Measurements from ENCODE around the gene SKOR1.

SKOR1 gene

DNA sequence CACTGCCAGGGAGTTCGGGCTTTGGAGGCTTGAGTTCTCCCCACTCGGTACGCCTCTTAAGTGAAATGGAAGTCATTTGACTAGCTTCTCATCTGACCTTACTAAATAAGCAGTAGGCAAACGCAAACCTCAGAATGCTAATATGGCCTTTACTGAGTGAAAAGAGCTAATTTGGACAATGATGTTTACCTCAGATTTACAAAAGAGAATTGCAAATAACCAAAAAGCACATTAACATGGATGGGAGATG lies 16.1 kb downstream of the SKOR1 start:
- no peak overlapping the region for H4K91ac ChIP-seq (ENCODE audit: low read depth, low read length)
- no peak overlapping the region for H3K4me3 ChIP-seq (ENCODE audit: low read depth, low read length)
- H3K36me3 ChIP-seq (ENCODE audit: control insufficient read depth in 1 of 2, insufficient read depth in 2 of 2, low read length in 2 of 2), result no peaks in the 10 kb centered on the region
- no peak overlapping the region for H2BK120ac ChIP-seq (ENCODE audit: insufficient read depth, low read length, poor library complexity)
- H3K18ac ChIP-seq (ENCODE audit: low read length), result no peak overlapping the region
- H3K4me2 ChIP-seq (ENCODE audit: low read length), result no peak overlapping the region
- H3K9me3 ChIP-seq (ENCODE audit: insufficient read depth, low read depth, low read length), result no peaks in the 10 kb centered on the region
- no peak overlapping the region for H4K8ac ChIP-seq (ENCODE audit: low read depth, low read length)
- no peak for DNase-seq
- peaks cover 18 to 27% of the 10 kb centered on the region in 2 experiments for H3K4me1 ChIP-seq (ENCODE audit: control insufficient read depth in 1 of 2, insufficient read depth in 2 of 2, low read length in 2 of 2)
- peaks cover 14% of the 10 kb centered on the region for H3K79me1 ChIP-seq (ENCODE audit: low read length)
- H3K23ac ChIP-seq (ENCODE audit: low read length), result no peak overlapping the region
- H3K27me3 ChIP-seq (ENCODE audit: insufficient read depth, low read length), result no peaks in the 10 kb centered on the region
- no peak overlapping the region for H3K14ac ChIP-seq (ENCODE audit: low read length)
- no peak overlapping the region for H2BK5ac ChIP-seq (ENCODE audit: low read depth, low read length, poor library complexity)
- H2AK5ac ChIP-seq (ENCODE audit: low read length), result peak overlapping the region; percentile 75
- no peak overlapping the region for H2BK12ac ChIP-seq (ENCODE audit: low read length)
- H2AFZ ChIP-seq (ENCODE audit: insufficient read depth, low read length, poor library complexity), result no peak overlapping the region
- H3K79me2 ChIP-seq (ENCODE audit: control insufficient read depth, insufficient read depth, low read length, poor library complexity), result peaks cover 4% of the 10 kb centered on the region
- no CpG with 5 or more reads among the region's 4 CpGs for WGBS (ENCODE audit: extremely low coverage, insufficient coverage, insufficient read length)
- no peak overlapping the region for H3K4ac ChIP-seq (ENCODE audit: low read depth, low read length)
- no peak overlapping the region for H4K12ac ChIP-seq (ENCODE audit: low read depth, low read length)
- H3K9ac ChIP-seq (ENCODE audit: low read length), result no peak overlapping the region
- H3K27ac ChIP-seq (ENCODE audit: low read depth, low read length), result no peak overlapping the region

GRCh38 chr15:67843092-67843501 lies 17.8 kb downstream of the SKOR1 start:
- no peak for DNase-seq

GRCh38 chr15:67843571-67844387 lies 18.5 kb downstream of the SKOR1 start:
- H2BK120ac ChIP-seq (ENCODE audit: insufficient read depth, low read length, poor library complexity), result peak overlapping the region; percentile 30
- peaks cover 13 to 27% of the 10 kb centered on the region in 2 experiments for H3K4me1 ChIP-seq (ENCODE audit: control insufficient read depth in 1 of 2, insufficient read depth in 2 of 2, low read length in 2 of 2)
- WGBS (ENCODE audit: extremely low coverage, insufficient coverage, insufficient read length), result no CpG with 5 or more reads among the region's 7 CpGs
- DNase-seq, result peak; percentile 46 to 56
- no peak overlapping the region for H3K4ac ChIP-seq (ENCODE audit: low read depth, low read length)
- H3K79me1 ChIP-seq (ENCODE audit: low read length), result peaks cover 14% of the 10 kb centered on the region
- no peaks in the 10 kb centered on the region for H3K27me3 ChIP-seq (ENCODE audit: insufficient read depth, low read length)
- H4K12ac ChIP-seq (ENCODE audit: low read depth, low read length), result no peak overlapping the region
- H3K4me3 ChIP-seq (ENCODE audit: low read depth, low read length), result no peak overlapping the region
- peak overlapping the region; percentile 17 for H3K4me2 ChIP-seq (ENCODE audit: low read length)
- no peak overlapping the region for H4K91ac ChIP-seq (ENCODE audit: low read depth, low read length)
- no peaks in the 10 kb centered on the region for H3K36me3 ChIP-seq (ENCODE audit: control insufficient read depth in 1 of 2, insufficient read depth in 2 of 2, low read length in 2 of 2)
- peaks cover 4% of the 10 kb centered on the region for H3K79me2 ChIP-seq (ENCODE audit: control insufficient read depth, insufficient read depth, low read length, poor library complexity)
- H3K18ac ChIP-seq (ENCODE audit: low read length), result no peak overlapping the region
- H3K9me3 ChIP-seq (ENCODE audit: insufficient read depth, low read depth, low read length), result no peaks in the 10 kb centered on the region
- no peak overlapping the region for H2AFZ ChIP-seq (ENCODE audit: insufficient read depth, low read length, poor library complexity)
- H3K23ac ChIP-seq (ENCODE audit: low read length), result no peak overlapping the region
- H4K8ac ChIP-seq (ENCODE audit: low read depth, low read length), result no peak overlapping the region
- H2BK5ac ChIP-seq (ENCODE audit: low read depth, low read length, poor library complexity), result peak overlapping the region; percentile 18
- peak overlapping the region; percentile 57 for H3K27ac ChIP-seq (ENCODE audit: low read depth, low read length)
- no peak overlapping the region for H3K9ac ChIP-seq (ENCODE audit: low read length)
- H2BK12ac ChIP-seq (ENCODE audit: low read length), result peak overlapping the region; percentile 11
- no peak overlapping the region for H3K14ac ChIP-seq (ENCODE audit: low read length)
- no peak overlapping the region for H2AK5ac ChIP-seq (ENCODE audit: low read length)

More at GRCh38 chr15:67843092-67843501, 17.8 kb downstream of the SKOR1 start:
- H2BK5ac ChIP-seq (ENCODE audit: low read depth, low read length, poor library complexity), result peak overlapping the region; percentile 19
- H3K23ac ChIP-seq (ENCODE audit: low read length), result no peak overlapping the region
- peaks cover 18 to 27% of the 10 kb centered on the region in 2 experiments for H3K4me1 ChIP-seq (ENCODE audit: control insufficient read depth in 1 of 2, insufficient read depth in 2 of 2, low read length in 2 of 2)
- peak overlapping the region; percentile 30 for H4K8ac ChIP-seq (ENCODE audit: low read depth, low read length)
- WGBS (ENCODE audit: extremely low coverage, insufficient coverage, insufficient read length), result no CpG with 5 or more reads among the region's 7 CpGs
- peaks cover 4% of the 10 kb centered on the region for H3K79me2 ChIP-seq (ENCODE audit: control insufficient read depth, insufficient read depth, low read length, poor library complexity)
- peak overlapping the region; percentile 41 for H3K14ac ChIP-seq (ENCODE audit: low read length)
- H2AK5ac ChIP-seq (ENCODE audit: low read length), result peak overlapping the region; percentile 11
- no peaks in the 10 kb centered on the region for H3K36me3 ChIP-seq (ENCODE audit: control insufficient read depth in 1 of 2, insufficient read depth in 2 of 2, low read length in 2 of 2)
- peak overlapping the region; percentile 45 for H4K91ac ChIP-seq (ENCODE audit: low read depth, low read length)
- H3K27me3 ChIP-seq (ENCODE audit: insufficient read depth, low read length), result no peaks in the 10 kb centered on the region
- no peak overlapping the region for H3K4me3 ChIP-seq (ENCODE audit: low read depth, low read length)
- peak overlapping the region; percentile 4 for H3K27ac ChIP-seq (ENCODE audit: low read depth, low read length)
- no peak overlapping the region for H4K12ac ChIP-seq (ENCODE audit: low read depth, low read length)
- H2BK12ac ChIP-seq (ENCODE audit: low read length), result peak overlapping the region; percentile 39
- no peaks in the 10 kb centered on the region for H3K9me3 ChIP-seq (ENCODE audit: insufficient read depth, low read depth, low read length)
- H3K9ac ChIP-seq (ENCODE audit: low read length), result no peak overlapping the region
- no peak overlapping the region for H2AFZ ChIP-seq (ENCODE audit: insufficient read depth, low read length, poor library complexity)
- H3K79me1 ChIP-seq (ENCODE audit: low read length), result peaks cover 14% of the 10 kb centered on the region
- no peak overlapping the region for H3K4ac ChIP-seq (ENCODE audit: low read depth, low read length)
- H3K18ac ChIP-seq (ENCODE audit: low read length), result no peak overlapping the region
- peak overlapping the region; percentile 45 for H2BK120ac ChIP-seq (ENCODE audit: insufficient read depth, low read length, poor library complexity)
- no peak overlapping the region for H3K4me2 ChIP-seq (ENCODE audit: low read length)

GRCh38 chr15:67845974-67846373 lies 20.7 kb downstream of the SKOR1 start:
- no peak overlapping the region for H3K4me2 ChIP-seq (ENCODE audit: low read length)

More at GRCh38 chr15:67845974-67846373, 20.7 kb downstream of the SKOR1 start:
- WGBS (ENCODE audit: extremely low coverage, insufficient coverage, insufficient read length), result no CpG with 5 or more reads among the region's 5 CpGs
- Histone ChIP-seq H2BK12ac (ENCODE audit: low read length) (no peak overlapping the region), H3K14ac (ENCODE audit: low read length) (no peak overlapping the region), H3K4me1 (ENCODE audit: control insufficient read depth in 1 of 2, insufficient read depth in 2 of 2, low read length in 2 of 2) (peaks cover 13 to 23% of the 10 kb centered on the region in 2 experiments), H3K79me1 (ENCODE audit: low read length) (peaks cover 9% of the 10 kb centered on the region), H3K23ac (ENCODE audit: low read length) (no peak overlapping the region), H2BK120ac (ENCODE audit: insufficient read depth, low read length, poor library complexity) (no peak overlapping the region), H3K18ac (ENCODE audit: low read length) (no peak overlapping the region), H4K91ac (ENCODE audit: low read depth, low read length) (no peak overlapping the region), H3K4me3 (ENCODE audit: low read depth, low read length) (no peak overlapping the region), H3K27me3 (ENCODE audit: insufficient read depth, low read length) (no peaks in the 10 kb centered on the region), H3K27ac (ENCODE audit: low read depth, low read length) (no peak overlapping the region), H4K8ac (ENCODE audit: low read depth, low read length) (no peak overlapping the region), H3K4ac (ENCODE audit: low read depth, low read length) (no peak overlapping the region), H2AFZ (ENCODE audit: insufficient read depth, low read length, poor library complexity) (no peak overlapping the region), H3K9me3 (ENCODE audit: insufficient read depth, low read depth, low read length) (no peaks in the 10 kb centered on the region), H4K12ac (ENCODE audit: low read depth, low read length) (no peak overlapping the region), H3K9ac (ENCODE audit: low read length) (no peak overlapping the region), H3K36me3 (ENCODE audit: control insufficient read depth in 1 of 2, insufficient read depth in 2 of 2, low read length in 2 of 2) (no peaks in the 10 kb centered on the region), H2BK5ac (ENCODE audit: low read depth, low read length, poor library complexity) (no peak overlapping the region), H2AK5ac (ENCODE audit: low read length) (no peak overlapping the region), H3K79me2 (ENCODE audit: control insufficient read depth, insufficient read depth, low read length, poor library complexity) (peaks cover 2% of the 10 kb centered on the region)
- DNase-seq, result no peak
